ENCODE measurements around the gene CROCC.
A peak's percentile ranks its signal among the peaks of the same experiment; 100 is the strongest.

CROCC gene

GRCh38 chr1:16975211-16975610, 53.5 kb downstream of the CROCC start:
- Histone ChIP-seq H3K27me3 (no peaks in the 10 kb centered on the region), H3K27ac (peak overlapping the region; percentile 86 to 98), H3K4me3 (no peak overlapping the region), H3K36me3 (peaks cover 0 to 16% (median 0%) of the 10 kb centered on the region in 3 donors), H3K9me3 (no peaks in the 10 kb centered on the region), H3K4me1 (peaks cover 0 to 50% (median 41%) of the 10 kb centered on the region in 4 donors)
- no peak for TF ChIP-seq CTCF (IDR thresholded peaks at IDR 0.05)
- peak; percentile 48 to 89 for DNase-seq
- intact Hi-C loops (cut with DNase I; ENCODE audit: low total_unique reads), result no loop called here

- intact Hi-C loops (cut with DNase I; ENCODE audit: low total_unique reads), result no loop called here
- no peak overlapping the region for H3K4me3 ChIP-seq
- peak overlapping the region; percentile 86 to 98 for H3K27ac ChIP-seq
- H3K4me1 ChIP-seq, result peaks cover 0 to 55% (median 44%) of the 10 kb centered on the region in 4 donors
- TF ChIP-seq CTCF (IDR thresholded peaks at IDR 0.05), result no peak
- peaks cover 0 to 9% (median 0%) of the 10 kb centered on the region in 3 donors for H3K36me3 ChIP-seq
- no peaks in the 10 kb centered on the region for H3K9me3 ChIP-seq
- no peaks in the 10 kb centered on the region for H3K27me3 ChIP-seq
- no peak for DNase-seq
These were observed 54.1 kb downstream of the CROCC start for GRCh38 chr1:16975838-16976237.

DNA sequence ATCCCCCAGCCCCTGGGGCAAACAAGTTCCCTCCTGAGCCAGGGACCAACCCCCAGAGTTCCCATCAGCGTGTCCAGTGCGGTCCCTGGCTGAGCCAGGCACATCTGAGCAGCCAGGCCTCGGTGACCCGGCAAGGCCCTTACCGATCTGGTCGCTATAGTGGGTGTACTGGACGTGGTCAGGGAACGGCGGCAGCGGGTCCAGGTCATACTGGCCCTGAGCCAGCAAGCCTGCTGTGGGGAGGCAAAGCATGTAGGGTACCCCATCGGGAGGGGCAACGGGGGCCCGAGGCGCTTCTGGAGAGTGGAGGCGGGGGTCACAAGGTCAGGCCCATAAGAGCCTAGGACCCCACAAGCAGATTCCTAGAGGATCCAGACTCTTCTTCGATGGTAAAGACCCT, 55.2 kb downstream of the CROCC start:
- no peak for DNase-seq
- intact Hi-C loops (cut with DNase I; ENCODE audit: low total_unique reads), result no loop called here
- peaks cover 0 to 48% (median 42%) of the 10 kb centered on the region in 4 donors for H3K4me1 ChIP-seq
- H3K36me3 ChIP-seq, result no peaks in the 10 kb centered on the region
- no peaks in the 10 kb centered on the region for H3K9me3 ChIP-seq
- H3K27me3 ChIP-seq, result no peaks in the 10 kb centered on the region
- H3K4me3 ChIP-seq, result no peak overlapping the region
- no peak for TF ChIP-seq CTCF (IDR thresholded peaks at IDR 0.05)
- H3K27ac ChIP-seq, result peak overlapping the region; percentile 86 to 98

DNA sequence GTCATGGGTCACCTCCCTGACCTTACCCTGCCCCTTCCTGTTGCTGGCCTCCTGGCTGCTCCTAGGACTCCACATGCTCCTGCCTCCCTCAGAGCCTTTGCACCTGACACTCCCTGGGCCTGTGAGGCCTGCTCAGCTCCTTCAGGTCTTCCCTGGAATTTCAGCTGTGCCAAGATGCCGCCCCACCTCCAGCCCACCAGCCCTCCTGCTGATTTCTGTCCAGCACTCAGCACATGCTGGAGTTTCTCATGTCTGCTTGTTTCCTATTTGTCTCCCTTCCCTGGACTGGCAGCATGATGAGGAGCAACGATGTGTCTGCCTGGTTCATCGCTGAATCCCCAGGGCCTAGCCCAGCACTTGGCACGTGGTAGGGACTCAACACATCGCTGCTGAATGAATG, 55.6 kb downstream of the CROCC start:
- H3K27ac ChIP-seq, result peak overlapping the region; percentile 86 to 98

GRCh38 chr1:16978139-16978538, 56.4 kb downstream of the CROCC start:
- no peak for DNase-seq
- Histone ChIP-seq H3K4me3 (peak overlapping the region; percentile 62 to 66), H3K9me3 (no peaks in the 10 kb centered on the region), H3K27ac (peak overlapping the region; percentile 86 to 98), H3K36me3 (no peaks in the 10 kb centered on the region), H3K27me3 (no peaks in the 10 kb centered on the region), H3K4me1 (peaks cover 0 to 46% (median 40%) of the 10 kb centered on the region in 4 donors)
- intact Hi-C loops (cut with DNase I; ENCODE audit: low total_unique reads), result no loop called here
- TF ChIP-seq CTCF (IDR thresholded peaks at IDR 0.05), result no peak

More for the DNA sequence above, 55.6 kb downstream of the CROCC start:
- TF ChIP-seq CTCF (IDR thresholded peaks at IDR 0.05), result no peak
- H3K36me3 ChIP-seq, result no peaks in the 10 kb centered on the region
- no peak overlapping the region for H3K4me3 ChIP-seq
- DNase-seq, result no peak
- intact Hi-C loops (cut with DNase I; ENCODE audit: low total_unique reads), result no loop called here
- peaks cover 0 to 46% (median 40%) of the 10 kb centered on the region in 4 donors for H3K4me1 ChIP-seq
- H3K27me3 ChIP-seq, result no peaks in the 10 kb centered on the region
- H3K9me3 ChIP-seq, result no peaks in the 10 kb centered on the region

Data from tibial artery (tissue), 4 donors.